Fibroblast of lung (primary cell): ENCODE measurements around the gene MIX23.

Experiments used
- EZH2 ChIP-seq: IDR thresholded peaks from 2 replicates; pipeline ENCODE4 v1.5.1; 2012; ENCODE audit warnings: low read length, control low read depth, mild to moderate bottlenecking; ENCODE audit errors: missing control alignments
- TF ChIP-seq, protein P1 (sequence below), 2 donors: IDR thresholded peaks in 1 of 2; conservative IDR thresholded peaks in 1 of 2; 1 replicate in 1 of 2; 2 replicates in 1 of 2; pipeline ENCODE4 v1.5.1; 2011 to 2012; ENCODE audit warnings: low read length in 2 of 2, control low read depth in 1 of 2, inconsistent platforms in 1 of 2, low read depth in 1 of 2, mild to moderate bottlenecking in 1 of 2

DNA sequence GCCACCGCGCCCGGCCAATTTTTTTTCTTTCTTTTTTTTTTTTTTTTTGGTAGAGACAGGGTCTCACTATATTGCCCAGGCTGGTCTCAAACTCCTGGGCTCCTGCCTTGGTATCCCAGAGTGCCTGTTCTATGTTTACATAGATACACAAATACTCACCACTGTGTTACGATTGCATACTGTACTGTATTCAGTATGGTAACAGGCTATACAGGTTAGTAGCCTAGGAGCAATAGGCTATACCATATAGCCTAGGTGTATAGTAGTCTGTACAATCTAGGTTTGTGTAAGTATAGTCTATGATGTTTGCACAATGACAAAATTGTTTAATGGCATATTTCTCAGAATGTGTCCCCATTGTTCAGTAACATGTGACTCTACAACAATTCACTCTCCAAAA is 31.4 kb downstream of the MIX23 start:
- TF ChIP-seq, protein P1, sequence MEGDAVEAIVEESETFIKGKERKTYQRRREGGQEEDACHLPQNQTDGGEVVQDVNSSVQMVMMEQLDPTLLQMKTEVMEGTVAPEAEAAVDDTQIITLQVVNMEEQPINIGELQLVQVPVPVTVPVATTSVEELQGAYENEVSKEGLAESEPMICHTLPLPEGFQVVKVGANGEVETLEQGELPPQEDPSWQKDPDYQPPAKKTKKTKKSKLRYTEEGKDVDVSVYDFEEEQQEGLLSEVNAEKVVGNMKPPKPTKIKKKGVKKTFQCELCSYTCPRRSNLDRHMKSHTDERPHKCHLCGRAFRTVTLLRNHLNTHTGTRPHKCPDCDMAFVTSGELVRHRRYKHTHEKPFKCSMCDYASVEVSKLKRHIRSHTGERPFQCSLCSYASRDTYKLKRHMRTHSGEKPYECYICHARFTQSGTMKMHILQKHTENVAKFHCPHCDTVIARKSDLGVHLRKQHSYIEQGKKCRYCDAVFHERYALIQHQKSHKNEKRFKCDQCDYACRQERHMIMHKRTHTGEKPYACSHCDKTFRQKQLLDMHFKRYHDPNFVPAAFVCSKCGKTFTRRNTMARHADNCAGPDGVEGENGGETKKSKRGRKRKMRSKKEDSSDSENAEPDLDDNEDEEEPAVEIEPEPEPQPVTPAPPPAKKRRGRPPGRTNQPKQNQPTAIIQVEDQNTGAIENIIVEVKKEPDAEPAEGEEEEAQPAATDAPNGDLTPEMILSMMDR (conservative IDR thresholded peaks at IDR 0.05 in 1 of 2, IDR thresholded peaks at IDR 0.05 in 1 of 2; ENCODE audit: low read depth in 1 of 2, low read length in 2 of 2): no peak
- no peak for TF ChIP-seq EZH2
